Measurements from ENCODE around the gene TAB2.
A peak's percentile ranks its signal among the peaks of the same experiment; 100 is the strongest.

TAB2 gene

DNA sequence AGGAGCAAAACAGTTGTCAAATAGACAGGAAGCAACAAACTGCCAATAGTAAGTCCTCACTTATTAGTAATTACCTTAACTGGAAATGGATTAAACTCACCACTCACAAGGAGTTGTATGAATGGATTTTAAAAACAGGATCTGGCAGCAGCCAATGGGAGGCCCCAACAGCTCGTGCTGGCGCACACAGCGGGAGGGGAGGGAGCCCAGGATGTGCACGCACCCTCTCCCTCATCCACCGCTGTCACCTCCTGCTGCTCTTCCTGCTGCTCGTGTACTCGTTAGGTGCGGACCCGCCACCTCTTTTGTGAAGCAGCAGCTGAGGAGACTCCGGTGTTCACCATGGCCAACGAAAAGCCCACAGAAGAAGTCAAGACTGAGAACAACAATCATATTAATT, 82.5 kb downstream of the TAB2 start, which contains the start of gene SUMO4:
Gene SUMO4, plus strand, starts transcription at position 213 of the 400 bp plus-strand sequence. Its CDS starts 130 bp downstream, at position 343.
- H3K4me3 ChIP-seq (ENCODE audit: low read depth, low read length): no peak within 1 kb of the TSS
- in situ Hi-C loops (cut with HindIII; ENCODE audit: low sequenced_read_pairs): loop anchor here (25.0 kb wide), 1 partner anchor 112 kb away; no protein-coding TSS in a partner anchor
- TF ChIP-seq CTCF (IDR thresholded peaks at IDR 0.05; ENCODE audit: low read depth, low read length): no peak
- no peak for DNase-seq (ENCODE audit: low read depth, low spot score)

- no peak for TF ChIP-seq CTCF (IDR thresholded peaks at IDR 0.05; ENCODE audit: low read depth, low read length)
- H3K4me3 ChIP-seq (ENCODE audit: low read depth, low read length): no peak overlapping the region
- no peak for DNase-seq (ENCODE audit: low read depth, low spot score)
- in situ Hi-C loops (cut with HindIII; ENCODE audit: low sequenced_read_pairs): loop anchor here (25.0 kb wide), 1 partner anchor 109 kb away; no protein-coding TSS in a partner anchor
These were observed 86.0 kb downstream of the TAB2 start for GRCh38 chr6:149403534-149403933.

DNA sequence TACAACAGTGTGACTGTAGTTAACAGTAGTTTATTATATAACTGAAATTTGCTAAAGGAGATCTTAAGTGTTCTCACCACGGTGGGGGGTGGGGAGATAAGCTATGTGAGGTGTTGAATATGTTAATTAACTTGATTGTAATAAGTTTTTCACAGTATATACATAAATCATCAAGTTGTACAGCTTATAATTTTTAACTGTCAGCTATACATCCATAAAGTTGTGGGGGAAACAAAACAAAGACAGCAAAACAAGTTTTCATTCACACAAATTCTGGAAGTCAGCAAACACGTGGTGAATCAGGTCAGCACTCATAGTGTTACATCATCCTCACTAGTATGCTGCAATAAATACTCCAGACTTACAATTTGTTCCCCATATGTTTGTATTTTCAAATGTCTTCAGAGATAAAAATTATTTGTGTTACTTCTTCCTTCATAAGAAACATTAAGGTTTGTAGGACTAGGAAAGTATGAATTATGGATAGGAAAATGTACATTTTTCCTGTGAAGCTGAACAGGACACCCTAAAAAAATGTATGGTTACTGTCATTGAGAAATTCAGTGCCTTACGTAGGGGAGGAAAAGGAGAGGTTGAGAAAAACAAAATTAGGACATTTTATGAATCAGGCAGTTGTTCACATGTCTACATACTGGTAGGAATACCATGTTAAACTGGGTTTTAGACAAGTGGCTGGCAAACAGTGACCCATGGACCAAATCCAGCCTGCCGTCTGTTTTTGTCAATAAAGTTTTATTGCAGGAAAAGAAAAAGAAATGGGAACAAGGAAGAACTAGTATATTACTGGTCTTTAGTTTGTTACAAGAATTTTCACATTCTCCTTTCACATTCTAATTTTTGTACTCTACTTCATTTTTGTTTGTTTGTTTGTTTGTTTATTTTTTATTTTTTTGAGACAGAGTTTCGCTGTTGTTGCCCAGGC, 88.6 kb downstream of the TAB2 start:
- in situ Hi-C loops (cut with HindIII; ENCODE audit: low sequenced_read_pairs): loop anchor here (25.0 kb wide), 1 partner anchor 106 kb away; no protein-coding TSS in a partner anchor
- peak; percentile 18 for DNase-seq (ENCODE audit: low read depth, low spot score)
- H3K4me3 ChIP-seq (ENCODE audit: low read depth, low read length): no peak overlapping the region
- no peak for TF ChIP-seq CTCF (IDR thresholded peaks at IDR 0.05; ENCODE audit: low read depth, low read length)

- no peak overlapping the region for H3K4me3 ChIP-seq (ENCODE audit: low read depth, low read length)
- no peak for DNase-seq (ENCODE audit: low read depth, low spot score)
- no peak for TF ChIP-seq CTCF (IDR thresholded peaks at IDR 0.05; ENCODE audit: low read depth, low read length)
- in situ Hi-C loops (cut with HindIII; ENCODE audit: low sequenced_read_pairs): loop anchor here (25.0 kb wide), 1 partner anchor 103 kb away; no protein-coding TSS in a partner anchor
These were observed 92.1 kb downstream of the TAB2 start for GRCh38 chr6:149409617-149410016.

DNA sequence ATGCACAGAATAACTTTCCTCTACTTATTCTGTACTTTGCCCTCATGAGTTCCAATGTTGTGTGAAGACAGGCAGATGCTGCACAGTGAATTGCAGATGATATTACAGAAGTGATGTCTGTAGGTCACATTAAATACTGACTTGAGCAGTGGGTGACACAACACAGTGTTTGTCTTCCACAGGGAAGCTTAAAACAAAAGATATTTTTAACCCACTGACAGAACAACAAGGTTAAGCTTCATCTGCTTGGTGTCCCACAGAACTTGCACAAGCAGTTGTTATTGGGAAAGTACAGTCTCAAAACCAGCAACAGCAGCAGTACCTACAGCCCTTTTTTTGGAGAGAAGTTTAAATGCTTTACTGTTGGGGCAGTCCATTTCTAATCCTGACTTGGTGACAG, 93.0 kb downstream of the TAB2 start:
- H3K4me3 ChIP-seq (ENCODE audit: low read depth, low read length): no peak overlapping the region
- no peak for TF ChIP-seq CTCF (IDR thresholded peaks at IDR 0.05; ENCODE audit: low read depth, low read length)
- in situ Hi-C loops (cut with HindIII; ENCODE audit: low sequenced_read_pairs): loop anchor here (25.0 kb wide), 1 partner anchor 102 kb away; no protein-coding TSS in a partner anchor
- no peak for DNase-seq (ENCODE audit: low read depth, low spot score)

DNA sequence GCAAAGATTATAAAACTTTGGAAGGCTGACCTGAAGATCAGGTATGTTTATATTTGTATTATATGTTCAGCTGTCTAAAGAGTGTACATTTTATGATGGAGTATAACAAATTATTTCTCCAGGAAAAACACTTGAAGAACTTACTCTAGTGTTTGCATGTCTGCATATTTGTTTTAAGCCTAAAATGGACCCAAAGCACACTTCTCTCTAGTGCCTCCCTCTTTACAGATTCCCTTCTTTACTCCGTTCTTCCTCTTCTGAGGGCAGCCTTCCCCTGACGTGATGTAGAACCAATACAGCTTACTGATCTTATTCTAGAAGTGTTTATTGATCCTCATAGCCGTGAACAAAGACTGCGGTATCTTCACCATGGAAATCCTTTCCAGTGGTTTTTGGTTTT, 96.5 kb downstream of the TAB2 start:
- in situ Hi-C loops (cut with HindIII; ENCODE audit: low sequenced_read_pairs): loop anchor here (25.0 kb wide), 1 partner anchor 98 kb away; no protein-coding TSS in a partner anchor
- no peak overlapping the region for H3K4me3 ChIP-seq (ENCODE audit: low read depth, low read length)
- TF ChIP-seq CTCF (IDR thresholded peaks at IDR 0.05; ENCODE audit: low read depth, low read length): no peak
- DNase-seq (ENCODE audit: low read depth, low spot score): no peak

All from astrocyte of the spinal cord (primary cell).